Subcutaneous adipose tissue (tissue), 4 donors: ENCODE results near the gene PCDHGC5. TPM values are rescaled to one million over a fixed set of nuclear protein-coding genes. Genes with fewer than 3 reads are reported as not detected.

Experiments used
- CTCF ChIP-seq: fragments of 450-650 bp; IDR thresholded peaks from one replicate; pipeline ENCODE4 v1.5.1; 2016; ENCODE audit warnings: low read depth, mild to moderate bottlenecking, control low read depth, antibody characterized with exemption, moderate library complexity
- total RNA-seq, 4 donors: library from RNA; depleted of rRNA; stranded (reverse); fragments of >200 nt; gene quantifications; one replicate each; pipeline ENCODE4 v1.1.0, GENCODE V29; 2016

Gene PCDHGC5
- total RNA-seq, 4 donors from 2014 or later, result 0.82 to 1.8 (median 1.2) TPM

GRCh38 chr5:141527426-141527825, 38.5 kb downstream of the PCDHGC5 start:
- no peak for TF ChIP-seq CTCF

- TF ChIP-seq CTCF, result no peak
These were observed 39.6 kb downstream of the PCDHGC5 start for GRCh38 chr5:141528291-141528984.

- TF ChIP-seq CTCF, result no peak
These were observed 40.1 kb downstream of the PCDHGC5 start for GRCh38 chr5:141529002-141529401.

GRCh38 chr5:141529873-141530272, 41.0 kb downstream of the PCDHGC5 start:
- no peak for TF ChIP-seq CTCF

GRCh38 chr5:141532726-141533125, 43.8 kb downstream of the PCDHGC5 start:
- no peak for TF ChIP-seq CTCF

- TF ChIP-seq CTCF, result no peak
These were observed 45.0 kb downstream of the PCDHGC5 start for GRCh38 chr5:141533897-141534296.

GRCh38 chr5:141534492-141535213, 45.8 kb downstream of the PCDHGC5 start:
- TF ChIP-seq CTCF, result no peak

Other genes with a start within 250 kb of the PCDHGC5 start
- 1 to 10 TPM in 2 of 4 donors, under 1 TPM in 2; 0.34 to 1.9 (median 0.96) TPM for gene PCDHB15, start 243.7 kb upstream of the PCDHGC5 start, total RNA-seq
- gene SLC25A2, start 185.0 kb upstream of the PCDHGC5 start, total RNA-seq, result 1 to 10 TPM in 2 of 4 donors, under 1 TPM in 2; 0.85 to 2.3 (median 1.0) TPM
- gene TAF7, start 168.3 kb upstream of the PCDHGC5 start, total RNA-seq, result 10 to 100 TPM; 41.1 to 77.9 (median 50.1) TPM
- under 1 TPM; under 0.01 to 0.38 (median 0.33) TPM for gene PCDHGA1, start 158.6 kb upstream of the PCDHGC5 start, total RNA-seq
- 1 to 10 TPM; 2.3 to 6.5 (median 2.6) TPM for gene PCDHGA2, start 150.3 kb upstream of the PCDHGC5 start, total RNA-seq
- 1 to 10 TPM; 1.8 to 3.6 (median 2.4) TPM for gene PCDHGA3, start 145.3 kb upstream of the PCDHGC5 start, total RNA-seq
- 1 to 10 TPM in 3 of 4 donors, under 1 TPM in 1; 0.75 to 2.3 (median 1.5) TPM for gene PCDHGB1, start 139.0 kb upstream of the PCDHGC5 start, total RNA-seq
- gene PCDHGA4, start 134.1 kb upstream of the PCDHGC5 start, total RNA-seq, result 1 to 10 TPM; 2.7 to 4.0 (median 3.5) TPM
- gene PCDHGB2, start 129.1 kb upstream of the PCDHGC5 start, total RNA-seq, result 1 to 10 TPM; 2.1 to 5.3 (median 3.8) TPM
- 1 to 10 TPM; 2.7 to 5.8 (median 3.3) TPM for gene PCDHGA5, start 124.9 kb upstream of the PCDHGC5 start, total RNA-seq
- gene PCDHGB3, start 118.8 kb upstream of the PCDHGC5 start, total RNA-seq, result 1 to 10 TPM; 1.5 to 4.4 (median 1.9) TPM
- 1 to 10 TPM; 3.1 to 6.2 (median 3.4) TPM for gene PCDHGA6, start 115.2 kb upstream of the PCDHGC5 start, total RNA-seq
- gene PCDHGA7, start 106.3 kb upstream of the PCDHGC5 start, total RNA-seq, result 1 to 10 TPM; 1.8 to 5.1 (median 3.7) TPM
- gene PCDHGB4, start 101.4 kb upstream of the PCDHGC5 start, total RNA-seq, result 1 to 10 TPM; 2.3 to 4.1 (median 3.1) TPM
- gene PCDHGA8, start 96.4 kb upstream of the PCDHGC5 start, total RNA-seq, result 1 to 10 TPM; 1.5 to 2.8 (median 1.5) TPM
- gene PCDHGB5, start 91.1 kb upstream of the PCDHGC5 start, total RNA-seq, result 1 to 10 TPM; 5.3 to 7.0 (median 6.7) TPM
- gene PCDHGA9, start 86.3 kb upstream of the PCDHGC5 start, total RNA-seq, result 1 to 10 TPM; 4.1 to 8.3 (median 5.6) TPM
- gene PCDHGB6, start 81.1 kb upstream of the PCDHGC5 start, total RNA-seq, result 1 to 10 TPM; 4.6 to 7.7 (median 5.8) TPM
- gene PCDHGA10, start 76.1 kb upstream of the PCDHGC5 start, total RNA-seq, result 1 to 10 TPM; 4.4 to 6.0 (median 4.6) TPM
- 10 to 100 TPM in 1 of 4 donors, 1 to 10 TPM in 3; 7.2 to 10.4 (median 8.2) TPM for gene PCDHGB7, start 71.4 kb upstream of the PCDHGC5 start, total RNA-seq
- gene PCDHGA11, start 68.0 kb upstream of the PCDHGC5 start, total RNA-seq, result 1 to 10 TPM; 3.4 to 6.2 (median 4.2) TPM
- 1 to 10 TPM; 3.8 to 9.2 (median 5.7) TPM for gene PCDHGA12, start 58.6 kb upstream of the PCDHGC5 start, total RNA-seq
- 10 to 100 TPM; 16.5 to 35.4 (median 30.4) TPM for gene PCDHGC3, start 13.1 kb upstream of the PCDHGC5 start, total RNA-seq
- gene PCDHGC4, start 4.1 kb upstream of the PCDHGC5 start, total RNA-seq, result 10 to 100 TPM in 1 of 4 donors, 1 to 10 TPM in 3; 1.0 to 10.9 (median 1.9) TPM
- gene DIAPH1, start 129.9 kb downstream of the PCDHGC5 start, total RNA-seq, result 10 to 100 TPM; 48.2 to 65.0 (median 55.0) TPM
- gene HDAC3, start 147.8 kb downstream of the PCDHGC5 start, total RNA-seq, result 10 to 100 TPM; 37.7 to 49.1 (median 40.3) TPM
- gene RELL2, start 147.9 kb downstream of the PCDHGC5 start, total RNA-seq, result 1 to 10 TPM in 2 of 4 donors, under 1 TPM in 2; 0.49 to 1.9 (median 1.4) TPM
- gene FCHSD1, start 162.3 kb downstream of the PCDHGC5 start, total RNA-seq, result 10 to 100 TPM in 3 of 4 donors, 1 to 10 TPM in 1; 4.4 to 23.1 (median 16.3) TPM
- gene ARAP3, start 193.1 kb downstream of the PCDHGC5 start, total RNA-seq, result 10 to 100 TPM in 1 of 4 donors, 1 to 10 TPM in 3; 3.7 to 17.3 (median 5.1) TPM